Thymus (tissue), 11 donors: ENCODE results near the gene DDAH2. TPM values are rescaled to one million over a fixed set of nuclear protein-coding genes. Genes with fewer than 3 reads are reported as not detected.

Experiments
- DNase-seq, 9 donors: peaks; one replicate each; pipeline ENCODE4 v3.0.0-alpha.2; 2013; ENCODE audit warnings: low spot score in 9 of 9, low read depth in 6 of 9, missing footprints in 1 of 9
- H3K27ac ChIP-seq, 2 donors: one replicate each; pipeline ENCODE4 v1.5.1; 2013; ENCODE audit warnings: control low read depth in 1 of 2, low read depth in 1 of 2, low read length in 1 of 2, mild to moderate bottlenecking in 1 of 2, moderate library complexity in 1 of 2
- H3K27me3 ChIP-seq, 2 donors: one replicate each; pipeline ENCODE4 v1.5.1; 2013; ENCODE audit warnings: low read length in 1 of 2; ENCODE audit not compliant: control insufficient read depth in 2 of 2, insufficient read depth in 1 of 2
- H3K36me3 ChIP-seq, 2 donors: one replicate each; pipeline ENCODE4 v1.5.1; 2013; ENCODE audit warnings: low read length in 1 of 2, mild to moderate bottlenecking in 1 of 2, moderate library complexity in 1 of 2; ENCODE audit not compliant: control insufficient read depth in 2 of 2, insufficient read depth in 2 of 2
- H3K4me1 ChIP-seq, 2 donors: one replicate each; pipeline ENCODE4 v1.5.1; 2013; ENCODE audit warnings: low read length in 2 of 2; ENCODE audit not compliant: control insufficient read depth in 2 of 2, insufficient read depth in 2 of 2
- H3K4me3 ChIP-seq, 2 donors: one replicate each; pipeline ENCODE4 v1.5.1; 2013; ENCODE audit warnings: low read length in 2 of 2, control low read depth in 1 of 2, mild to moderate bottlenecking in 1 of 2
- H3K9me3 ChIP-seq, 2 donors: one replicate each; pipeline ENCODE4 v1.5.1; 2013; ENCODE audit warnings: low read length in 1 of 2, mild to moderate bottlenecking in 1 of 2; ENCODE audit not compliant: control insufficient read depth in 2 of 2, insufficient read depth in 1 of 2
- WGBS: extraction: QIAGEN DNeasy Blood & Tissue Kit; methylation state at CpG from one replicate; pipeline ENCODE4 v1.1.7; 2013; 5-methylcytosine and 5-hydroxymethylcytosine counted together
- polyA plus RNA-seq: library from polyadenylated mRNA; stranded (reverse); fragments of 200-250 nt; gene quantifications from one replicate; pipeline ENCODE4 v1.2.3, GENCODE V29; 2013
- total RNA-seq: library from RNA; stranded (reverse); fragments of 120-200 nt; gene quantifications from one replicate; pipeline ENCODE4 v1.2.4, GENCODE V29; 2013
- donor health status: healthy.

Gene DDAH2
- total and polyA plus RNA-seq, 2 donors = 49.6 to 105 TPM

GRCh38 chr6:31749301-31750036 lies 20.4 kb upstream of the DDAH2 start:
- WGBS = 97% methylated on average over 8 of the region's 8 CpGs
- no peaks in the 10 kb centered on the region for H3K9me3 ChIP-seq
- H3K36me3 ChIP-seq = peaks cover 18 to 22% of the 10 kb centered on the region in 2 donors
- no peak overlapping the region for H3K4me3 ChIP-seq
- H3K27me3 ChIP-seq = no peaks in the 10 kb centered on the region
- H3K27ac ChIP-seq = no peak overlapping the region
- no peak for DNase-seq
- no peaks in the 10 kb centered on the region for H3K4me1 ChIP-seq

- H3K4me3 ChIP-seq = no peak overlapping the region
- H3K36me3 ChIP-seq = peaks cover 15 to 44% of the 10 kb centered on the region in 2 donors
- H3K27me3 ChIP-seq = no peaks in the 10 kb centered on the region
- H3K27ac ChIP-seq = no peak overlapping the region
- peaks cover 13 to 21% of the 10 kb centered on the region in 2 donors for H3K4me1 ChIP-seq
- H3K9me3 ChIP-seq = peaks cover 0 to 3% of the 10 kb centered on the region in 2 donors
- no peak for DNase-seq
- WGBS = 92% methylated on average over 1 of the region's 1 CpG
Observed at GRCh38 chr6:31744422-31744821, 15.3 kb upstream of the DDAH2 start.

DNA sequence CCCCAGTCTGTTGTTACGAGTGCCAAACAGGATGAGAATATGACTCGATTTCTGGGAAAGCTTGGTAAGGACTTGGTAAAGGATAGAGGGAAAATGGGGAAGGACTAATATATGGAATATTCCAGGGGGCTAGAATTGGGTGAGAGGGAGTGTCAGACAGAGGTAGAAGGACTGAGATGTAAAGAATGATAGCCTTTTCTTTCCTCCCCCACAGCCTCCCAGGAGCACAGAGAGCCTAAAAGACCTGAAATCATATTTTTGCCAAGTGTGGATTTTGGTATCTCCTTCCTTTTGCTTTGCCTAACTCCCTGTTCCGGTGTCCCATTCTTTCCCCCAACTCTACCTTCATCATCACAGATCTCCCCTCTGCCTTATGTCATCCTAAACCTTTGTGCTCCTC lies 13.8 kb upstream of the DDAH2 start:
- H3K27ac ChIP-seq = no peak overlapping the region
- peaks cover 0 to 3% of the 10 kb centered on the region in 2 donors for H3K9me3 ChIP-seq
- H3K36me3 ChIP-seq = peaks cover 15 to 41% of the 10 kb centered on the region in 2 donors
- 98% methylated on average over 3 of the region's 3 CpGs for WGBS
- no peak overlapping the region for H3K4me3 ChIP-seq
- H3K4me1 ChIP-seq = peaks cover 26 to 36% of the 10 kb centered on the region in 2 donors
- no peaks in the 10 kb centered on the region for H3K27me3 ChIP-seq
- no peak for DNase-seq

DNA sequence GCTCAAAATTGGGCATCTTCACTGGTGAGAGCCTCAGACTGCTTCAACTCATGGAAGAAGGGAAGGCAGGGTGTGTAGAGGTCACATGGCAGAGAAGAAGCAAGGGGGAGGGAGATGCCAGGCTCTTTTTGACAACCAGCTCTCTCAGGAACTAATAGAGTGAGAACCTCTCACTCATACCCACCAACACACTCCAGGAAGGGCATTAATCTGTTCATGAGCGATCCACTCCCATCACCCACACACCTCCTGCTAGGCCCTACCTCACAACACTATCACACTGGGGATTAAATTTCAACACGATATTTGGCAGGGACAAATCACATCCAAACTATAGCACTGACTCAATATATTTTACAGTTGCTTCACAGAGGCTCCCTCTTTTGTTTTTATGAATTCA lies 12.7 kb upstream of the DDAH2 start:
- H3K27me3 ChIP-seq = no peaks in the 10 kb centered on the region
- WGBS = 95% methylated on average over 2 of the region's 2 CpGs
- no peak overlapping the region for H3K4me3 ChIP-seq
- H3K4me1 ChIP-seq = peaks cover 32 to 47% of the 10 kb centered on the region in 2 donors
- peaks cover 0 to 3% of the 10 kb centered on the region in 2 donors for H3K9me3 ChIP-seq
- DNase-seq = no peak
- no peak overlapping the region for H3K27ac ChIP-seq
- H3K36me3 ChIP-seq = peaks cover 8 to 31% of the 10 kb centered on the region in 2 donors

GRCh38 chr6:31740397-31741223 lies 11.5 kb upstream of the DDAH2 start:
- peak in 1 of 9 donors; percentile 73 for DNase-seq
- H3K27me3 ChIP-seq = no peaks in the 10 kb centered on the region
- peak overlapping the region; percentile 70 to 82 for H3K4me3 ChIP-seq
- peaks cover 33 to 52% of the 10 kb centered on the region in 2 donors for H3K4me1 ChIP-seq
- 6% methylated on average over 29 of the region's 29 CpGs for WGBS
- H3K27ac ChIP-seq = peak overlapping the region; percentile 75 to 89
- H3K36me3 ChIP-seq = peaks cover 8 to 31% of the 10 kb centered on the region in 2 donors
- H3K9me3 ChIP-seq = peaks cover 0 to 3% of the 10 kb centered on the region in 2 donors

- H3K27me3 ChIP-seq = no peaks in the 10 kb centered on the region
- H3K4me3 ChIP-seq = peak within 1 kb of the TSS; percentile 70 to 82
- peaks cover 0 to 3% of the 10 kb centered on the region in 2 donors for H3K9me3 ChIP-seq
- peak within 1 kb of the TSS; percentile 85 to 99 for H3K27ac ChIP-seq
- peaks cover 33 to 60% of the 10 kb centered on the region in 2 donors for H3K4me1 ChIP-seq
- H3K36me3 ChIP-seq = peaks cover 5 to 26% of the 10 kb centered on the region in 2 donors
- peak; percentile 92 to 99 (median 97) for DNase-seq
- under 1% methylated on average over 58 of the region's 58 CpGs for WGBS
Observed at GRCh38 chr6:31739639-31740396, 10.7 kb upstream of the DDAH2 start, which contains the start of gene MSH5. TSS of gene MSH5 (plus strand) at chr6:31740005. CDS start at chr6:31740467, 462 bp downstream.

DNA sequence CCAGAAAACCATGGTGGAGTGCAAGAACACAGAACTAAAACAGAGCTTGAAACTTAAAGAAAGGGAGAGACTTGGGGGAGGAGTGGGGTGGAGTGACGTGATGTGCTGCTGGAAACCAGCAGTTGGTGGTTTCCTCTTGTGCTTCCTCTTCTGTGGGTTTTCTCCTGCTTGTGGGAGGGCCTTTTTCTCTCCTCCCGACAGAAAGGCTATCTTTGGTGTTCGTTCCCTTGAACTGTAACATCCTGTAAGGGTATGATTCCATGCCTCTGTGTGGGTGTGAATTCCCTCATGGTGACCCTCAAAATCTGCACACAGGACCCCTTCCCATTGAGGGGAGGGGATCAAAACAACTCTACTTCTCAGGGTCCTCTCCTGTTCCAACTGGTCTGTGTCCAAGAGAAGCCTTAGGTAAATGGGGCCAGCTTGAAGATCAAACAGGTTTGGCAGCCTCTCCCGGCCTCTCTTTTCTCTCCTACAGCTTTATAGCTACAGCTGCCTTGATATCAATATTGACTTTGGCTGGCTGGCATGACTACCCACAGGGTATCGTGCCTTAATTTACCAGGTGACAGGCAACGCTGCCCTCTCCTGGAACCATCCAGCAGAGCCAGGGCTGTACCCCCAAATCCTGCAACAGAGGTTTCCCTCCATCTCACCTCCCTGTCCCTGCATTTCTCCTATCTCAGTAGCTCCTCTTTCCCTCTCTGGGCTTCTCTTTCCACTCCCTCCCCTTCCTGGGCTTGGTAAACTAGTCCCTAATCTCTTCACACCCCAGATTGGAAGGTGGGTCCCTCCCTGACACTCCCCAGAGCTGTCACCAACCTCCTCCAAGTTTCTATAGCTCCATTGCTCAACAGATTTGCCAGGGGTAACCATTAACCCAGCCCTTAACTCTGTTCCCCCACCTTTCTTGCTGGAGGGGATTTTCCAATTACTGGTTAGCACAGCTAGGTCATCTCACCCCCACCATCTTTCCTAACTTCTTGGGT lies 9.2 kb upstream of the DDAH2 start:
- Histone ChIP-seq H3K27ac (peak overlapping the region; percentile 85 to 99), H3K9me3 (peaks cover 0 to 3% of the 10 kb centered on the region in 2 donors), H3K4me1 (peaks cover 39 to 74% of the 10 kb centered on the region in 2 donors), H3K27me3 (no peaks in the 10 kb centered on the region), H3K4me3 (peak overlapping the region; percentile 34 to 82), H3K36me3 (peaks cover 10 to 28% of the 10 kb centered on the region in 2 donors)
- WGBS = 2% methylated on average over 6 of the region's 6 CpGs
- DNase-seq = peak in 6 of 9 donors; percentile 75 to 93 (median 85)
